ENCODE measurements around the gene USP37.

USP37 gene

GRCh38 chr2:218419630-218420216 is 148.4 kb downstream of the USP37 start:
- Histone ChIP-seq H3K79me2 (ENCODE audit: insufficient read depth, low read length) (no peaks in the 10 kb centered on the region), H3K9ac (ENCODE audit: low read depth, low read length) (no peak overlapping the region), H3K4me2 (ENCODE audit: insufficient read depth, low read length) (no peak overlapping the region), H3K4me3 (ENCODE audit: low read depth in 1 of 2, low read length in 2 of 2) (no peak overlapping the region), H3K27me3 (ENCODE audit: insufficient read depth, low read length, poor library complexity) (no peaks in the 10 kb centered on the region), H3K27ac (ENCODE audit: low read length) (no peak overlapping the region), H3K9me3 (ENCODE audit: insufficient read depth, low read length, severe bottlenecking) (no peaks in the 10 kb centered on the region), H4K20me1 (ENCODE audit: insufficient read depth, low read length) (no peaks in the 10 kb centered on the region), H3K4me1 (ENCODE audit: insufficient read depth, low read length) (no peaks in the 10 kb centered on the region), H2AFZ (ENCODE audit: low read depth, low read length) (no peak overlapping the region), H3K36me3 (ENCODE audit: insufficient read depth, low read length) (no peaks in the 10 kb centered on the region)
- DNase-seq (no peak), ATAC-seq (ENCODE audit: insufficient read depth, low read depth) (no peak)
- no peak for TF ChIP-seq EZH2 (IDR thresholded peaks at IDR 0.05; ENCODE audit: borderline replicate concordance, low read depth, low read length, severe bottlenecking)
- no peak for TF ChIP-seq CTCF (IDR thresholded peaks at IDR 0.05; ENCODE audit: borderline replicate concordance, extremely low read depth, low read length, poor library complexity, severe bottlenecking)

GRCh38 chr2:218418717-218419458 is 149.3 kb downstream of the USP37 start, which contains the start of gene VIL1:
Gene VIL1 (plus strand): TSS chr2:218419123. CDS start chr2:218423779, 4,656 bp downstream.
- no peaks in the 10 kb centered on the region for H3K36me3 ChIP-seq (ENCODE audit: insufficient read depth, low read length)
- no peak within 1 kb of the TSS for H3K4me2 ChIP-seq (ENCODE audit: insufficient read depth, low read length)
- H3K79me2 ChIP-seq (ENCODE audit: insufficient read depth, low read length) = no peaks in the 10 kb centered on the region
- TF ChIP-seq EZH2 (IDR thresholded peaks at IDR 0.05; ENCODE audit: borderline replicate concordance, low read depth, low read length, severe bottlenecking) (no peak), CTCF (IDR thresholded peaks at IDR 0.05; ENCODE audit: borderline replicate concordance, extremely low read depth, low read length, poor library complexity, severe bottlenecking) (no peak)
- no peak within 1 kb of the TSS for H3K27ac ChIP-seq (ENCODE audit: low read length)
- no peaks in the 10 kb centered on the region for H3K9me3 ChIP-seq (ENCODE audit: insufficient read depth, low read length, severe bottlenecking)
- no peaks in the 10 kb centered on the region for H4K20me1 ChIP-seq (ENCODE audit: insufficient read depth, low read length)
- H3K27me3 ChIP-seq (ENCODE audit: insufficient read depth, low read length, poor library complexity) = no peaks in the 10 kb centered on the region
- no peaks in the 10 kb centered on the region for H3K4me1 ChIP-seq (ENCODE audit: insufficient read depth, low read length)
- no peak within 1 kb of the TSS for H3K4me3 ChIP-seq (ENCODE audit: low read depth in 1 of 2, low read length in 2 of 2)
- no peak for ATAC-seq (ENCODE audit: insufficient read depth, low read depth)
- DNase-seq = no peak
- H2AFZ ChIP-seq (ENCODE audit: low read depth, low read length) = no peak within 1 kb of the TSS
- H3K9ac ChIP-seq (ENCODE audit: low read depth, low read length) = no peak within 1 kb of the TSS

GRCh38 chr2:218418321-218418716 is 149.8 kb downstream of the USP37 start:
- no peak overlapping the region for H3K4me3 ChIP-seq (ENCODE audit: low read depth in 1 of 2, low read length in 2 of 2)
- H3K9me3 ChIP-seq (ENCODE audit: insufficient read depth, low read length, severe bottlenecking) = no peaks in the 10 kb centered on the region
- no peaks in the 10 kb centered on the region for H3K4me1 ChIP-seq (ENCODE audit: insufficient read depth, low read length)
- H3K36me3 ChIP-seq (ENCODE audit: insufficient read depth, low read length) = no peaks in the 10 kb centered on the region
- DNase-seq (no peak), ATAC-seq (ENCODE audit: insufficient read depth, low read depth) (no peak)
- H3K79me2 ChIP-seq (ENCODE audit: insufficient read depth, low read length) = no peaks in the 10 kb centered on the region
- TF ChIP-seq CTCF (IDR thresholded peaks at IDR 0.05; ENCODE audit: borderline replicate concordance, extremely low read depth, low read length, poor library complexity, severe bottlenecking) (no peak), EZH2 (IDR thresholded peaks at IDR 0.05; ENCODE audit: borderline replicate concordance, low read depth, low read length, severe bottlenecking) (no peak)
- no peaks in the 10 kb centered on the region for H3K27me3 ChIP-seq (ENCODE audit: insufficient read depth, low read length, poor library complexity)
- H4K20me1 ChIP-seq (ENCODE audit: insufficient read depth, low read length) = no peaks in the 10 kb centered on the region
- H3K4me2 ChIP-seq (ENCODE audit: insufficient read depth, low read length) = no peak overlapping the region
- H2AFZ ChIP-seq (ENCODE audit: low read depth, low read length) = no peak overlapping the region
- no peak overlapping the region for H3K27ac ChIP-seq (ENCODE audit: low read length)
- H3K9ac ChIP-seq (ENCODE audit: low read depth, low read length) = no peak overlapping the region

Measured in DND-41 (cell line).